HepG2 (cell line): ENCODE measurements around the gene PLCB1. TPM values are rescaled to one million over a fixed set of nuclear protein-coding genes. Genes with fewer than 3 reads are reported as not detected.

Source experiments
- GPN1 ChIP-seq: sonication (generic); formaldehyde crosslinking; IDR thresholded peaks from 2 replicates; pipeline ENCODE4 v1.5.1; 2020; ENCODE audit warnings: missing genetic modification reagents, borderline replicate concordance
- HOXA9 ChIP-seq: sonication (generic); formaldehyde crosslinking; IDR thresholded peaks from 2 replicates; pipeline ENCODE4 v1.8.1; 2022; ENCODE audit warnings: missing genetic modification reagents, mild to moderate bottlenecking, moderate library complexity, borderline replicate concordance
- KLF9 ChIP-seq: IDR thresholded peaks from 2 replicates; pipeline ENCODE4 v1.6.1; 2016; ENCODE audit warnings: low read depth
- MYC ChIP-seq: sonication (generic); formaldehyde crosslinking; IDR thresholded peaks from 2 replicates; pipeline ENCODE4 v1.9.0; 2021; ENCODE audit warnings: missing genetic modification reagents, borderline replicate concordance
- SRY ChIP-seq: sonication (generic); formaldehyde crosslinking; IDR thresholded peaks from 2 replicates; pipeline ENCODE4 v1.8.0; 2022; ENCODE audit warnings: mild to moderate bottlenecking, missing genetic modification reagents
- ZNF20 ChIP-seq: sonication (generic); formaldehyde crosslinking; IDR thresholded peaks from 2 replicates; pipeline ENCODE4 v1.4.0; 2020; ENCODE audit warnings: mild to moderate bottlenecking, moderate library complexity, missing genetic modification reagents
- ZNF550 ChIP-seq: sonication (generic); formaldehyde crosslinking; IDR thresholded peaks from 2 replicates; pipeline ENCODE4 v1.4.0; 2020; ENCODE audit warnings: mild to moderate bottlenecking, missing genetic modification reagents, borderline replicate concordance
- polyA plus RNA-seq, 8 experiments: library from polyadenylated mRNA; depleted of rRNA in 3 of 8; stranded (reverse) in 7 of 8; unstranded in 1 of 8; fragments of >200 nt; fragmentation: Illumina TruSeq in 4 of 8; extraction: Trizol in 4 of 8; gene quantifications; 2 replicates each; pipeline versions ENCODE4 v1.2.1 to v1.2.3, GENCODE V29; 2011 to 2016; ENCODE audit warnings: low read depth in 4 of 8, missing spikeins in 1 of 8, mixed read lengths in 1 of 8; ENCODE audit not compliant: insufficient read depth in 1 of 8
- total RNA-seq, 5 experiments: library from RNA; depleted of rRNA; stranded (reverse); fragments of >200 nt; fragmentation: Illumina TruSeq; extraction: Trizol; gene quantifications; 2 replicates each; pipeline ENCODE4 v1.2.3, GENCODE V29; 2016; ENCODE audit warnings: low read depth in 1 of 5
- TF ChIP-seq, protein P1 (sequence below): sonication (generic); formaldehyde crosslinking; IDR thresholded peaks from 2 replicates; pipeline ENCODE4 v1.5.0; 2020; ENCODE audit warnings: mild to moderate bottlenecking, missing genetic modification reagents, borderline replicate concordance
- TF ChIP-seq, protein P2 (sequence below): sonication (generic); formaldehyde crosslinking; IDR thresholded peaks from 2 replicates; pipeline ENCODE4 v1.5.0; 2020; ENCODE audit warnings: missing genetic modification reagents

Gene PLCB1
- total and polyA plus RNA-seq, 2 of the 13 experiments (the other 11 are each of a cell fraction or from before 2014, with no cell fraction given), result 42.4 to 55.9 TPM

DNA sequence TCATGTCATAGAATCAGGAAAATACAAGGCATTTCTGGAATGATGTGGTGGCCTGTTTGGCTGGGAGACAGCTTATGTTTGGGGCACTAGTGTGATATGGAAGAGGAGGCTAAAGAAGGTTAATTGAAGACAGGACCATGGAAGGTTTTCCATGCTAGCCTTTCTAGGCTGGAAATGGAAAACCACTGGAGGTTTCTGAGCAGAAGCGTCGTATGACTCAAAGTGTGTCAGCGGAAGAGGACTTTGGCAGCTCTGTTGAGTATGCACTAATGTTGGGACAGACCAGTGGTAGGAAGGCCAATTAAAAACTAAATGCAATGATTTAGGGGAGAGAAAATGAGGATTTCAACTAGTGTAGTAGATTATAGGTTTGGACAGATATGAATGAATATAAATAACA, 413.1 kb downstream of the PLCB1 start (continued):
- TF ChIP-seq, protein P1, sequence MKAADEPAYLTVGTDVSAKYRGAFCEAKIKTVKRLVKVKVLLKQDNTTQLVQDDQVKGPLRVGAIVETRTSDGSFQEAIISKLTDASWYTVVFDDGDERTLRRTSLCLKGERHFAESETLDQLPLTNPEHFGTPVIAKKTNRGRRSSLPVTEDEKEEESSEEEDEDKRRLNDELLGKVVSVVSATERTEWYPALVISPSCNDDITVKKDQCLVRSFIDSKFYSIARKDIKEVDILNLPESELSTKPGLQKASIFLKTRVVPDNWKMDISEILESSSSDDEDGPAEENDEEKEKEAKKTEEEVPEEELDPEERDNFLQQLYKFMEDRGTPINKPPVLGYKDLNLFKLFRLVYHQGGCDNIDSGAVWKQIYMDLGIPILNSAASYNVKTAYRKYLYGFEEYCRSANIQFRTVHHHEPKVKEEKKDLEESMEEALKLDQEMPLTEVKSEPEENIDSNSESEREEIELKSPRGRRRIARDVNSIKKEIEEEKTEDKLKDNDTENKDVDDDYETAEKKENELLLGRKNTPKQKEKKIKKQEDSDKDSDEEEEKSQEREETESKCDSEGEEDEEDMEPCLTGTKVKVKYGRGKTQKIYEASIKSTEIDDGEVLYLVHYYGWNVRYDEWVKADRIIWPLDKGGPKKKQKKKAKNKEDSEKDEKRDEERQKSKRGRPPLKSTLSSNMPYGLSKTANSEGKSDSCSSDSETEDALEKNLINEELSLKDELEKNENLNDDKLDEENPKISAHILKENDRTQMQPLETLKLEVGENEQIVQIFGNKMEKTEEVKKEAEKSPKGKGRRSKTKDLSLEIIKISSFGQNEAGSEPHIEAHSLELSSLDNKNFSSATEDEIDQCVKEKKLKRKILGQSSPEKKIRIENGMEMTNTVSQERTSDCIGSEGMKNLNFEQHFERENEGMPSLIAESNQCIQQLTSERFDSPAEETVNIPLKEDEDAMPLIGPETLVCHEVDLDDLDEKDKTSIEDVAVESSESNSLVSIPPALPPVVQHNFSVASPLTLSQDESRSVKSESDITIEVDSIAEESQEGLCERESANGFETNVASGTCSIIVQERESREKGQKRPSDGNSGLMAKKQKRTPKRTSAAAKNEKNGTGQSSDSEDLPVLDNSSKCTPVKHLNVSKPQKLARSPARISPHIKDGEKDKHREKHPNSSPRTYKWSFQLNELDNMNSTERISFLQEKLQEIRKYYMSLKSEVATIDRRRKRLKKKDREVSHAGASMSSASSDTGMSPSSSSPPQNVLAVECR (CRISPR knock-in tag), result no peak
- TF ChIP-seq ZNF550 (CRISPR knock-in tag) (no peak), MYC (CRISPR knock-in tag) (no peak), GPN1 (CRISPR knock-in tag) (no peak), HOXA9 (CRISPR knock-in tag) (no peak), SRY (no peak), KLF9 (CRISPR knock-in tag) (no peak), ZNF20 (CRISPR knock-in tag) (no peak)
- TF ChIP-seq, protein P2, sequence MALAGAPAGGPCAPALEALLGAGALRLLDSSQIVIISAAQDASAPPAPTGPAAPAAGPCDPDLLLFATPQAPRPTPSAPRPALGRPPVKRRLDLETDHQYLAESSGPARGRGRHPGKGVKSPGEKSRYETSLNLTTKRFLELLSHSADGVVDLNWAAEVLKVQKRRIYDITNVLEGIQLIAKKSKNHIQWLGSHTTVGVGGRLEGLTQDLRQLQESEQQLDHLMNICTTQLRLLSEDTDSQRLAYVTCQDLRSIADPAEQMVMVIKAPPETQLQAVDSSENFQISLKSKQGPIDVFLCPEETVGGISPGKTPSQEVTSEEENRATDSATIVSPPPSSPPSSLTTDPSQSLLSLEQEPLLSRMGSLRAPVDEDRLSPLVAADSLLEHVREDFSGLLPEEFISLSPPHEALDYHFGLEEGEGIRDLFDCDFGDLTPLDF (CRISPR knock-in tag), result no peak
- TF ChIP-seq, all 625 proteins: peak for 0
